ENCODE data around the gene TFF1.

TFF1 gene

DNA sequence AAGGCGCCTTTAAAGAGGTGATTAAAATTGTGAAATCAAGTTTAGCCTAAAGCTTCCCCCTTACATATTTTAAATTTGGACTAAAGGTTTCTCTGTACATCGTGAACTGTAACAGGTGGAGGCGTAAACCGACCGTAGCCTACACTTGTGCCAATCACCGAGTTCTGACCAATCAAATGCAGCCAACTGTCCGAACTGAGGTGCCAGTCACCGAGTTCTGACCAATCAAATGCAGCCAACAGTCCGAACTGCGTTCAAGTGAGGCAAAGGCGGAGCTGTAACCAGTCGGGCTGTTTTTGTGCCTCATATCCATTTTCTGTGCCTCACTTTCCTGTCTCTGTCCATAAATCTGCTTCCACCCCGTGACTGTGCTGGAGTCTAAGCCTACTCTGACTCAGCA is 7.4 kb downstream of the TFF1 start:
- DNase-seq, result no peak

DNA sequence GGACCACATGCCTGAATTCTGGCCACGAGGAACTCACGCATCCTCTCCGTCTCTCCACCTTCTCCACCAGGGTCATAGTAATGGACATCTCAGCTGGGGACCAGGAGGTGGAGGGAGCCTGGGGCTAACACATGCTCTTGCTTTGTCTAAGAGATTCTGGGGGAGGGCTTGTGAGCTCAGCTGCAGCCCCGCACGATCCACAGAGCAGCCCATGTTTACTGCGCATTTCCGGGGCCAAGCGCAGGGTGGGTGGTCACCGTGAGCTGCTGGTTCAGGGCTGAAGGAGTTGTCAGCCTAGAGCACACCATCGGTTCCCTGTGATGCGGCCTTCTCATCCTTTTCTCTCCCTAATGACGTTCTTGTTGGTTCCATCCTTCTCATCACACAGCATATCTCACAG is 8.1 kb downstream of the TFF1 start:
- DNase-seq, result no peak

DNA sequence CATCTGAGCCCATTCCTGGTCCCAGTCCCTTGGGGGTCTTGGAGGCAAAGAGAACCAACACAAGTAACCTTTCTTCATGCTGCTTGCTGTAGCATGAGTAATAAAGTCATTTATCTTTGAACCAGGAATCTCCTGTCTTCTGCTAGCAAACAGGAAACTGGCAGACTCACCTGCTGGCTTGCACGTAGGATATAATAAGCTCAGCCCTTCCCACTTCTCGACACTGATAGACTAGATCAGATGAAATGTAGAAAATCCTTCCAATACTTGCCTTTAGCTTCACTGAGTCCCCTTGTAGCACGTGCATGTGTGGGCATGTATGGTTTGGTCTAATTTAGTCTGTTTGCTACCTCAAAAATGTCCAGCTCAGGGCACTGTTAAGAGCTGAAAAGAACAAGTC is 9.0 kb downstream of the TFF1 start:
- no peak for DNase-seq

DNA sequence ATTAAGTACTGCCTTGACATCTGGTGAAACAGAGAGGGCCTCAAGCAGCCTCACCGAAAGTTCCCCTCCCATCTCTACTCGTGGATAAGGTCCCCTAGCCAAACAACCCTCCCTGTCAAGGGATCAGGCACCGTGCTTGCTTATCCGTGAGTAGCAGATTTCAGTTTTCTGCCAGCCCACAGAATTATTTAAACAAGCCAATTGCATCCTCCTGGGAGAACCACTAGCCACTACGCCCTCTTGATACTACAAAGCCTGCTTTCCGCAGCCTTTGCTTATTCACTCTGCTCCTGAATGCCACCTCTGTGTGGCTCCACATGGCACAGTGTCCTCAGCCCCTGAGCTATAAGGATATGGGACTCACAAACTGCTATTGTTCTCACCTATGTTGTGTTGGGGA is 9.7 kb downstream of the TFF1 start:
- no peak for DNase-seq

DNA sequence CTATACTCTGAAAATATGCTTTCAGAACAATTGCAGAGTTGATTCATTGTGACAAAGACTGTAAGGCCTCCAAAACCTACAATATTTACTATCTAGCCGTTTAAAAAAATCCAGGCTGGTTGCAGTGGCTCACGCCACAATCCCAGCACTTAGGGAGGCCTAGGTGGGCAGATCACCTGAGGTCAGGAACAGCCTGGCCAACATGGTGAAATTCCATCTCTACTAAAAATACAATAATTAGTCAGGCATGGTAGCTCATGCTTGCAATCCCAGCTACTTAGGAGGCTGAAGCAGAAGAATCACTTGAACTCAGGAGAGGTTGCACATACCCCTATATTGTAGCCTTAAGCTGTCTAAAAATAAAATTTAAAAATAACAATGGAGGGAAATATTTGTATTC is 10.3 kb downstream of the TFF1 start:
- no peak for DNase-seq

DNA sequence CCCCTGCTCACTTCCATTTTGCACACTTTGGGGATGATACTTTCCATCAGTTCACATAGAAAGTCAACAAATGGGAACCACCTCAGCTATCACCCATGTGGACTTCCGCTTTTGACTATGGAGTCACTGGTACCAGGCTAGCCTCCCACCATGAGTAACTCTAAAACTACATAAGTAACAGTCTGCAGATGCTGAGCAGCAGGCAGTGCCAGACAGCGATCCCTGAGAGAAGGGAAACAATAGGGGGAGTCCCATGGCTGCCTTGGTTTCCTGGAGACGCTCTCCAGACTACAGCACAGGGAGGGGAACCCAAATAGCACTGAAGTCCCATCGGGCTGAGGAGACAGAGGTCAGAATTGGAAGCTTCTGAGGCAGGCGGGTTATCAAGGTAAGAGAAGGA is 12.7 kb downstream of the TFF1 start:
- no peak for DNase-seq

DNA sequence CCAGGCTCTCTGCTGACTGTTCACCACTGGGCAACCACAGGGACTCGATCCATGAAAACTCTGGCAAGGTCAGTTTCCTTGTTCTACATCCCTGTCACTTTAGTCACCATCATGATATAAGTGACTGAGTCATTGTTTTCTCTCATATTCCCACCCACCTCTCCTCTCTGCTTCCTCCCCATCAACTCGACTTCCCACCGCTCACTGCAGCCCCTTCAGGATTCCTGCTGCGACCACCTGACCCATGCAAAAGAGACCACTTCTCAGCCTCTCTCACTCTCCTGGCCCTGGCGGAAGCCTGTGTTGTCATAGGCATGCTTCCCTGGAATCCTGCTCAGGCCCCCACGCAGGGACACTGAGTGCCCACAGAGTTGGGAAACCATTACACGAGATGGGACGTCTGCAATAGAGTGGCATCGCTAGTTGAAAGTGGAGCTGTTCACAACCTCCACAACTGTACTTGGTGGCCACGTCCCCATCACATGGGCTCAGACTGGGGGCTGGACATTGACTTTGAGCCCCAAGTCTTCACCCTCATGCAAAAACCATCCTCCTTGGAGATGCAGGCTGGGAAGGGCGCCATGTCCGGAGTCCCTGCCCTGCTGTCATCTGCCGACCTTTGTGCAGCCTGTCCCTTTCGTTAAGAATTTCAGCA is 13.8 kb downstream of the TFF1 start:
- DNase-seq, result no peak

DNA sequence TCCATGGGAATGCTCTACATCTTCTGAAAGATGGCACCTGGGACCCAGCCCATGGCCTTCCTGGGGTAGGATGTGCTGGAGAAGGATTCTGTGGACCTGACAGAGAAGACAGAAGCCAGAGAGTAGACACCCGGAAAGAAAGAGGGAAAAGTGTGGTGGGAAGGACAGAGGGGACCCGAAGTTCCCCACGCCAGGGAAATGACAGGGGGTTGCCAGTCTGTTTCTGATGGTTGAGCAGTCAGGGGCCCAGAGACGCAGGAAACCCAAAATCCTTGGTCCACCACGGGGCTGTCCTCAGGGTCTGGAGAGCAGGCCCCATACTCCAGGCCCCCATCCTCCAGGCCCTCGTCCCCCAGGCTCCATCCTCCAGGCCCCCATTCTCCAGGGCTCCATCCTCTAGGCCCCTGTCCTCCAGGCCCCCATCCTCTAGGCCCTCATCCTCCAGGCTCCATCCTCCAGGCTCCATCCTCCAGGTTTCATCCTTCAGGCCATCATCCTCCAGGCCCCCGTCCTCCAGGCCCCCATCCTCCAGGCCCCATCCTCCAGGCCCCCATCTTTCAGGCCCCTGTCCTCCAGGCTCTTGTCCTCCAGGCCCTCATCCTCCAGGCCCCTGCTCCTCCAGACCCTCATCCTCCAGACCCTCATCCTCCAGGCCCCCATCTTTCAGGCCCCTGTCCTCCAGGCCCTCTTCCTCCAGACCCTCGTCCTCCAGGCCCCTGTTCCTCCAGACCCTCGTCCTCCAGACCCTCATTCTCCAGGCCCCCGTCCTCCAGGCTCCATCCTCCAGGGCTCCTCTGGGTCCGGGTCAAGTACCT is 14.5 kb downstream of the TFF1 start:
- no peak for DNase-seq

DNA sequence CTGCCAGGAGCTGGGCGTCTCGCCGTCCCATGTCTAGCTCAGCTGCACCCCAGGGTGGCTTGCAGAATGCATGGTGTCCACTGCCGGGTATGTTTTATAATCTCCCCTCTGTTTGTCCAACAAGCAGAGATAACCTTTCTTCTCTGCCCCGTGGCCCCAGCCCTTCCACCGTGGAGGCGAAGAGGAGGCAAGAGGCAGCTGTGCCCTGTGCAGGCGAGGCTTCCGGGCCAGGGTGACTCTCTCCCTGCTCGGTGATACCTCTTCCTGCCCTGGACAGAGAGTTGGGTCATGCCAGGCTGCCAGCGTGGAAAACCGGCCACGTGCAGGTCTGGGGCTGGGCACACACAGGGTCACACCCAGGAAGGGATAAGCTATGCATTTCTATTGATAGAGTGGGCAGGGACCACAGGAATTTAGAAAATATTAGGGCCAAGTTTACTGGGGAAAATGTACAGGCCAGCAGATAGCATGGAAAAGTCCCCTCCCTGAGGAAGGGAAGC is 15.4 kb downstream of the TFF1 start, which contains the start of gene TFF2:
Gene TFF2, minus strand, starts transcription at position 68 of the 500 bp plus-strand sequence. Its CDS starts 37 bp downstream, at position 31.
- DNase-seq, result no peak

DNA sequence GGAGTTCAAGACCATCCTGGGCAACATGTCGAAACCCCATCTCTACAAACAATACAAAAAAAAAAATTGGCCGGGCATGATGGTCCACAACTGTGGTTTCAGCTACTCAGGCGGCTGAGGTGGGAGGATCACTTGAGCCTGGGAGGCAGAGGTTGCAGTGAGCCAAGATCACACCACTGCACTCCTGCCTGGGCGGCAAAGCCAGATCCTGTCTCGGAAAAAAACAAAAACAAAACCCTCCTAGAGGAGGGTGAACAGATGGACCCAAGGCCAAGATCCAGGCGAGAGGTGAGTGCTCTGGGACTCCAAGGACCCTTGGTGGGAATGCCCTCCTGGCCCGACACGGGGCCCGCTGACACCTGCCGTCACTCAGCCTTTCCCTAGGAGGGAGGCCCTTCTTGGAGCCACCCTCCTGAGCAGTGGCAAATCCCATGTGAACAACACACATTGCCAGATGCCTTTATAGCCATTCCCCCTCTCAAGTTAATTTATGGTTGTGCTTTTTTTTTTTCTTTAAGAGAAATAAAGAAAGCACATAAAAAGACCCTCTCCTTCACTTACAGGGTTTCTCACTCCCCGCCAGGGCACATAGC is 15.9 kb downstream of the TFF1 start:
- no peak for DNase-seq

DNA sequence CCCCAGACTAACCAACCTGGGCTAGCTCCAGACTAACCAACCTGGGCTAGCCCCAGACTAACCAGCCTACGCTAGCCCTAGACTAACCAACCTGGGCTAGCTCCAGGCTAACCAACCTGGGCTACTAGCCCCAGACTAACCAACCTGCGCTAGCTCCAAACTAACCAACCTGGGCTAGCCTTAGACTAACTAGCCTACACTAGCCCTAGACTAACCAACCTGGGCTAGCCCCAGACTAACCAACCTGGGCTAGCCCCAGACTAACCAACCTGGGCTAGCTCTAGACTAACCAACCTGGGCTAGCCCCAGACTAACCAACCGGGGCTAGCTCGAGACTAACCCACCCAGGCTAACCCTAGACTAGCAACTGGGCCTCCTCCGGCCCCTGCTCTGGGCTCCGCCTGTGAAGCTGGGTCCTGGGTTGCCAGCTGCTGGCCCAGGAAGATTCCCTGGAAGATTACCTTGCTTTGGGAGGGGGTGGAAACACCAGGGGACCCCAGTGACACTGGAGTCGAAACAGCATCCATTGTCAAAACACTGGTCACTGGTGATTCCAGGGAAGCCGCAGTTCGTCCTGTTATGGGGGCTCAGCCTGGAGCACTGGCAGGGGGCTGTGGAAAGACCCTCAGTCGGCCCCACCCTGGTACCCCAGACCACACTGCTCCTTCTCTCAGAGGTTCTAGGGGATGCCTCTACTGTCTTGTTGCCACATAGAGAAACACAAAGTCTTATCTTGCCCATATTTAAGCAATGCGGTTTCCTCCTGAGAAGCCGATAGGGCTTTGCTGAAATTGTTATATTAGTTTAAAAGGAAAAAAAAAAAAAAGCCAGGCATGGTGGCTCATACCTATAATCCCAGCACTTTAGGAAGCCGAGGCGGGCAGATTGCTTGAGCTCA is 16.7 kb downstream of the TFF1 start:
- no peak for DNase-seq

DNA sequence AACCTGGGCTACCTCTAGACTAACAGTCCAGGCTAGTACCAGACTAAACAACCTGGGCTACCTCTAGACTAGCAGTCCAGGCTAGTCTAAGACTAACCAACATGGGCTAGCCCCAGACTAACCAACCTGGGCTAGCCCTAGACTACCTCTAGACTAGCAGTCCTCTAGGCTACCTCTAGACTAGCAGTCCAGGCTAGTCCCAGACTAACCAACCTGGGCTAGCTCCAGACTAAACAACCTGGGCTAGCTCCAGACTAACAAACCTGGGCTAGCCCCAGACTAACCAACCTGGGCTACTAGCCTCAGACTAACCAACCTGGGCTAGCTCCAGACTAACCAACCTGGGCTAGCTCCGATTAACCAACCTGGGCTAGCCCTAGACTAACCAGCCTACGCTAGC is 17.6 kb downstream of the TFF1 start:
- DNase-seq, result no peak

DNA sequence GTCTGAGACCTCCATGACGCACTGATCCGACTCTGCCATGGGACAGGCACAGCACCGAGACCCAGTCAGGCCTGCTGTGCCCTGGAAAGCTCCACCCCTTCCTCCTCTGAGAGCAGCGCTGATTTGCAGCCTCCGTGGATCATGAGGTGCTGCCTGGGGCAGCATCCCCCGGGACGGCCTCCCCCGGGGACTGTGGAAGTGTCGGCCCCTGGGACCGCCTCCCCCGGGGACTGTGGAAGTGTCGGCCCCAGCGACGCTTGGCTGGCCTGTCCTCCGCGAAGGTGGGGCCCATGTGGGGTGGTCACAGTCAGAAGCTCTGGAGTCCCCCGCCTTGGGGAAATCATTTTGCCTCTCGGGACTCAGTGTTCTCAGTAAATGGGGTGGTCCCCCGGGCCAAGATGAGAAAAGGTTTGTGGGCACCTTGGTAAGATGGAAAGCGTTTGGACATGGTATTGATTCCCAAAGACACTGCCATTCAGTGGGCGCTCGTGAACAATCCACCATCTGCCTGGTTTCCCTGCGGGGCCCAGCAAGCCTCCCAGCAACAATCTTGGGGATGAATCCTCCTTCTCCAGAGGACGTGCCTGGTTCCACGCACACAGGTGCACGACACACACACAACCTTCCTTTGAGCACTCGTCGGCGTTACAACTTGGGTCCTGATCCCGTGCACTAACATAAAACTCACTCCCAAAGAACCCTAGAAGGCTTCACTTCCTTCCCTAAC is 18.6 kb downstream of the TFF1 start:
- no peak for DNase-seq

DNA sequence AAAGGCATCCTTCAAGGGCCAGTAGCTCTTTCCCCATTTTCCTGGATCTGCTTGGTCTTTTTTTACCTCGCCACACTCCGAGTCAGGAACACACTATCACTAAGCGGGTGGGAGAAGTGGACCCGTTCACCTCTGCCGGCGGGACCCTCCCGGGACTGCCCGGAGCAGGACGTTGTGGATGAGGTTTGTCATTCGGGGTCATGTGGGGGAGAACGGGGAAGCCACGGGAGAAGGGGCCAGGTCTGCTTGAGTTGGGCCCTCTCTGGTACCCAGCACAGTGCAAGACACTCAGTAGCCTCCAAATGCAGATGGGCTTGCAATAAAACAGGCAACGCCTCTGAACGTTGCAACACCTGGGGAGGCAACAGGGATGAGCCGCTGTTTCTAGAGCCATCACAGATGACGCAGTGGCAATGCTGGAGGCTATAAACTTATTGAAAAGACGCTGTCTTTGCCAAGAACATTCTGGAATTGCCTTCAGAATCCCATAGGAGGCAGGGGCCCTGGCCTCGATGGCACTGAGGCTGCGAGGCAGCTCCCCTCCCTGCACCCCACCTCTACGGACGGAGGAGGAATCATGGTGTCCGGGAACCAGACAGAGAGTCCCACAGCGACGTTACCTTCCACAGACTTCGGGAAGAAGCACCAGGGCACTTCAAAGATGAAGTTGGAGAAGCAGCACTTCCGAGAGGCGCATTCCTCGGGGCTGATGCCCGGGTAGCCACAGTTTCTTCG is 19.3 kb downstream of the TFF1 start:
- no peak for DNase-seq

DNA sequence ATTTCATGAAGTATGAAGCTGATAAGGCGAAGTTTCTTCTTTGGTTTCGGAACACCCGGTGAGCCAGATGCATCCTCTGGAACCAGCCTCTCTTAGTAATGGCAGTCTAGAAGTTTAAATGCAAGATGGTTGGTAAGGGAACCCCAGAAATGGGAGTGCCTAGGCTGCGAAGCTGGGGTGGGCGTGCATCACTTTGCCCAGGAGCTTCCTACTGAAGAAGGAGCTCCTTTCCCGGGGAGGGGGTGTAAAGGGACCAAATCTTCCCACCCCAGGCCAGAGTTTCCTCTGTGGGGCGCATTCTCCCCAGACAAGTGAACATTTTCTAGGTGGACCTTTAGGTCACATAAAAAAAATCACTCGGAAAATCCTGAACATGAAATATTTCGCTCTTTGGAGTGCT is 19.9 kb downstream of the TFF1 start:
- DNase-seq, result no peak

DNA sequence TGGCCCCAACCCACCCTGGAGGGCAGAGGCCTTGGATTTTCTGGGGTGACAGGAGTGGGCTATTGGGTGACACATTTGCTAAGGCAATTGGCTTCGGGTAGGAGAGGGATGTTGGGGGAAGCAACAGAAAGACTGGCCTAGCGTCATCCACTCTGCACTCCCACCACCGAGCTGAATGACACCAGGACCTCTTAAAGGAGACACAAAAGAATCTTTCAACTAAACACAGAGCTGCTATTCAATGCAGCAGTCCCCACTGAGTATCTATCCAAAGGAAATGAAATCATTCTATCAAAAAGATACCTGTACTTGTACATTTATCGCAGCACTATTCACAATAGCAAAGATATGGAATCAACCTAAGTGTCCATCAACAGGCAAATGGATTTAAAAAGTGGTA is 21.7 kb downstream of the TFF1 start:
- no peak for DNase-seq

DNA sequence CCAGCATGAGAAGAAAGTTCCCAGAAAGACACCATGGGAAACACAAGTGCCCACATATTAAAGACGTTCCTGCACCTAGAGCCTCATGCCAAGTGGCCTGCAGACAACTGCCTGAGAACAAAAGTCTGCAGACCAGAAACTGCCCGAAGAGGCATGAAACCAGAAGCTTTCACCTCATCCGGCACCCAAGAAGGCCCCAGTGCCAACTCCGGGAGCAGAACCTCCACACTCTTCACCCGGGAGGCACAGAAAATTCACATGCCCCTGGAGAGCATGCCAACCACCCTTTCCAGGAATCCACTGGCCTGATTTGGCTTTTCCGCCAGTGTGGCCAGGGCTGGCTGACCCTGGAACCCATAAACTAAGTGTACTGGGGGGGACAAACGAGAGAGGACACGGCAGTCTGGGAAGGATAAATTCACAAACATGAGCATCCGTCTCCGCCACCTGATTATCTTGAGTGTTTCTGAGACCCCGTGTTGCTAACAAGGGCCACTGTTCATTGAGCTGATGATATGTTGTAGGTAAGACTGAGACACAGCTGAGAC is 22.3 kb downstream of the TFF1 start:
- no peak for DNase-seq

DNA sequence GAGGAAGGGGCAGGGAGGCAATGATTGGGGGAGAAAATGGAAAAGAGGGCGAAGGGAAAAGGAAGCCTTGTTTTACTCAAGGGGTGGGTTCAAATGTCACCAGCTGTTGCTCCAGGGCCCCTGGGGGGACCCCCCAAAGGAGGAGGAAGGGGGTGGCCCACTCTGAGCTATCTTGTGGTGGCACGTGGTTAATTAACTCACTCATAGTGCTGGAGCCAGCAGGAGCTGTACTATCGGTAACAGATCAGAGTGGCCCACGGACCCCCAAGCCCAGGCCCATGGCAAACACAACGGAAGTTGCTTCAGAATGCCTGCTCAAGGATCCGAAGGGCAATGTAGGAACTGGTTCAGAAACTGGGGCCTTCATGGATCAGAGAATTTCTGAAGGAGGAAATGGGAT is 22.8 kb downstream of the TFF1 start:
- DNase-seq, result no peak

DNA sequence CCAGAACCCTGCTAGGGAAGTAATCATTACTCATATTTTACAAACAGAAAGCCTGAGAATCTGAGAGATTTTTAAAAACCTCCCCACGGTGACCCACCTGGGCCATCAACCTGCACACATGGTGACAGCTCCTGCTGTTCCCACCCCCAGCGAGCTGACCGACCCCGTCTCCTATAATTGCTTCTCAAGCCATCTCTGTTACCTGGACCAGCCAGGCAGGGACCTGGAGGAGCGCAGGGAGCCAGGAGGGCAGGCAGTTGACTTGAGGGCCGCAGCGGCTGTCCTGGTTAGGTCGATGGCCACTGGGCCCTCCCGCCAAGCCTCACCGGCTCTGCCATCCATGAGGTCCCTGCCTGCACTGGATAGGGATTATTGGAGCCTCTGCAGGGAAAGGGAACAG is 23.2 kb downstream of the TFF1 start:
- no peak for DNase-seq

DNA sequence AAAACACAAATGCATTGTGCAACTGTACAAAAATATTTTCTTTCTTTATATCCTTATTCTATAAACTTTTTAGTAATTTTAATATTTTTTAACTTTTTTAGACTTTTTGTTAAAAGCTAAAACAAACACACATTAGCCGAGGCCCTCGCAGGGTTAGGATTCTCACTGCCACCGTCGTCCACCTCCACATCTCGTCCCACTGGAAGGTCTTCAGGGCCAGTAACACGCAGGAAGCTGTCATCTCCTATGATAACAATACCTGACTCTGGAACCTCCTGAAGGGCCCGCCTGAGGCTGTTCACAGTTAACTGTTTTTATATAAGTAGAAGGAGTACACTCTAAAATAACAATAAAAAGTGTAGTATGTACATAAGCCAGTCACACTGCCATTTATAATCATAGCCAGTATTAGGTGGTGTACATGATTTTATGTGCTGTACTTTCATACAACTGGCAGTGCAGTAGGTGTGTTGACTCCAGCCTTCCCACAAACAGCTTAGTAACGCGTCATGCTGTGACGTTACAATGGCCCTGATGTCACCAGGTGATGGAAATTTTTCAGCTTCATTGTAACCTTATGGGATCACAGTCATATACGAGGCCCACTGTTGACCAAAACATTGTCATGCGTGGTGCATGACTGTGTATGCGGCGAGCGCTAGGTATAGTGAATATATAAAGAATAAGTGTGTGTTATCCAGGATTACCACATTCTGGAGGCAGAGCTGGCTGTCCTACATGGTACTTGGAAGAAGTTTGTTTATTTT is 24.4 kb downstream of the TFF1 start:
- DNase-seq, result no peak

Measured in NCI-H1092 treated with DMSO at 0.1 percent for 48 hours (cell line).